ENCODE data around the gene AK1. TPM values are rescaled to one million over a fixed set of nuclear protein-coding genes. Genes with fewer than 3 reads are reported as not detected.

Gene AK1
- total RNA-seq, 1 donor from 2014 or later: 185 TPM

DNA sequence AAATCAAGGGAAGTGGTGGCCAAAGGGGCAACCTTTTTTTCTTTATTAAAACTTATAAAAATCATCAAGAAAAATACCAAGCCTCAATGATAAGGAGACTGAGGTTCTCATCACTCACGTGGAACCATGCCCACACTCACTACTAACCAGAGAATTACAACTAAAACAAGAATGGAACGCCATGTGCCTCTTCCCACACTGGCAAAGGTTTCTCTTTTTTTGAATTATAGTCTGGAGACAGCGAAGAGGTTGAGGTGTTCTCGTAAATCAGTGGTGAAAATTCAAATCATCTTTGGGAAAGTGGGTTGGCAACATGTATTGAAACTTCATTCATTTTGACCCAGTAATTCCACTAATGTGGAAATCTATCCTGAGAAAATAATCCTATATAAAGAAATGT is 55.4 kb downstream of the AK1 start:
- TF ChIP-seq CTCF (IDR thresholded peaks at IDR 0.05): no peak
- no peak for DNase-seq
- no peak for ATAC-seq
- peaks cover 16% of the 10 kb centered on the region for H3K4me1 ChIP-seq
- H3K27ac ChIP-seq: no peak overlapping the region
- intact Hi-C loops (cut with DNase I): no loop called here
- peaks cover 93% of the 10 kb centered on the region for H3K36me3 ChIP-seq
- no peak overlapping the region for H3K4me3 ChIP-seq
- H3K27me3 ChIP-seq (ENCODE audit: low read depth): no peaks in the 10 kb centered on the region
- no peaks in the 10 kb centered on the region for H3K9me3 ChIP-seq

- no peaks in the 10 kb centered on the region for H3K9me3 ChIP-seq
- intact Hi-C loops (cut with DNase I): no loop called here
Measured at GRCh38 chr9:127818574-127818973, 58.9 kb downstream of the AK1 start.

DNA sequence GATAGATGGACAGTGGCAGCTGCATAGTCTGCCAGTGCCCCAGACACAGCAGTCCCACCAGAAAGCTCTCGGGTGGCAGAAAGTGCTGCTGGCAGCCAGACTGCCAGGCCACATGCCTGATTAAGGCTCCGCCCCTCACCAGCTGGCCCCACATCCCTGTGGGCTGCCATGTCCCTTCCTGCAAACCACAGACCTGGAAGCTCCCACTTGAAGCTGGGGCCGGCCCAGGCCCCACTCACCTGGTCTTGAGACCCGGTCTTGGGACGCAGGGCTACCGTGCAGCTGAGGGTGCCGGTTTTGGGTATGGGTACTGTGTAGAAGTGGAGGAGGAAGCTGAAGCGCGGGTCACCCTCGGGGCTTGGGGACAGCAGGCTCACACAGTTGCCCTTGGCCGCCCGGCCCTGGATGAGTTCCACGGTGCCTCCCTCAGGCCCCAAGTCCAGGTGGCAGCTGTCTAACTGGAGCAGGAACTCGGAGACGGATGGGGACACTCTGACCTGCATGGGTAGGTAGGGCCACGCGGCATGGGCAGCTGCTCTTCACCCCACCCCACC is 59.5 kb downstream of the AK1 start:
- no peak for DNase-seq
- no peak for TF ChIP-seq CTCF (IDR thresholded peaks at IDR 0.05)

More at GRCh38 chr9:127818574-127818973, 58.9 kb downstream of the AK1 start:
- Histone ChIP-seq H3K4me3 (no peak overlapping the region), H3K36me3 (peaks cover 95% of the 10 kb centered on the region), H3K27me3 (ENCODE audit: low read depth) (no peaks in the 10 kb centered on the region), H3K4me1 (no peaks in the 10 kb centered on the region), H3K27ac (no peak overlapping the region)
- no peak for DNase-seq
- no peak for TF ChIP-seq CTCF (IDR thresholded peaks at IDR 0.05)
- ATAC-seq: no peak

DNA sequence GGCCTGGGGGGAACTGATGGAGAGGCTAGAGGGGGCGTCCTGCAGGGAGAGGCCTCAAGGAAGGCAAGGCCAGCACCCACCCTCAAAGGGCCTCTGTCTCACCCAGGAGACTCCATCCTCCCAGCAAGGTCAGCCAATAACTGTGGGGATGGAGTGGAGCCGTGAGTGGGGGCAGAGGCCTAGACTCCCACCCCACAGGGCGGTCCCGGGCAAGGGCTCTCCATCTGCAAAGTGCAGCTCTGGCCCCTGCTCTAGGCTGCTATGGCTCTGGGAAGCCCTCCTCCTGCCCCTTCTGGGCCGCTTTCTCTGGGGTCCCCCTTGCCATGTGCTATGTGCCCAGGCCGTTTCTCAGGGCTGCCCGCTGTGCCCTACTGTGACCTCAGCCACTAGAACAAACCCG is 60.7 kb downstream of the AK1 start:
- no peaks in the 10 kb centered on the region for H3K4me1 ChIP-seq
- H3K27me3 ChIP-seq (ENCODE audit: low read depth): no peaks in the 10 kb centered on the region
- H3K36me3 ChIP-seq: peaks cover 97% of the 10 kb centered on the region
- no peak overlapping the region for H3K27ac ChIP-seq
- no peaks in the 10 kb centered on the region for H3K9me3 ChIP-seq
- H3K4me3 ChIP-seq: no peak overlapping the region
- intact Hi-C loops (cut with DNase I): no loop called here
- DNase-seq (no peak), ATAC-seq (no peak)
- no peak for TF ChIP-seq CTCF (IDR thresholded peaks at IDR 0.05)

More for the DNA sequence above, 59.5 kb downstream of the AK1 start:
- intact Hi-C loops (cut with DNase I): no loop called here
- no peaks in the 10 kb centered on the region for H3K4me1 ChIP-seq
- no peak overlapping the region for H3K27ac ChIP-seq
- peaks cover 95% of the 10 kb centered on the region for H3K36me3 ChIP-seq
- H3K4me3 ChIP-seq: no peak overlapping the region
- H3K27me3 ChIP-seq (ENCODE audit: low read depth): no peaks in the 10 kb centered on the region
- no peak for ATAC-seq
- no peaks in the 10 kb centered on the region for H3K9me3 ChIP-seq

Small RNA genes within 50 kb of the gene (microRNA-seq; reads per million reads assigned to microRNA genes)
- not detected for gene MIR4672 (ENCODE audit: borderline number of aligned reads)

Other genes starting within 250 kb of the AK1 start
- 25.9 TPM for gene CFAP157, start 170.7 kb downstream of the AK1 start, total RNA-seq
- 9.1 TPM for gene PTRH1, start 162.0 kb downstream of the AK1 start, total RNA-seq
- 1.3 TPM for gene TTC16, start 161.6 kb downstream of the AK1 start, total RNA-seq
- gene TOR2A, start 142.4 kb downstream of the AK1 start, total RNA-seq: 16.5 TPM
- gene SH2D3C, start 99.0 kb downstream of the AK1 start, total RNA-seq: 59.4 TPM
- 96.2 TPM for gene CDK9, start 91.6 kb downstream of the AK1 start, total RNA-seq
- 55.4 TPM for gene FPGS, start 74.8 kb downstream of the AK1 start, total RNA-seq
- 323 TPM for gene ENG, start 23.0 kb downstream of the AK1 start, total RNA-seq
- gene ST6GALNAC6, start 21.9 kb upstream of the AK1 start, total RNA-seq: 82.0 TPM
- 45.6 TPM for gene ST6GALNAC4, start 39.4 kb upstream of the AK1 start, total RNA-seq
- 11.5 TPM for gene PIP5KL1, start 53.1 kb upstream of the AK1 start, total RNA-seq
- 33.7 TPM for gene DPM2, start 60.2 kb upstream of the AK1 start, total RNA-seq
- 36.0 TPM for gene EEIG1, start 103.3 kb upstream of the AK1 start, total RNA-seq
- gene NAIF1, start 189.6 kb upstream of the AK1 start, total RNA-seq: 11.3 TPM
- 27.3 TPM for gene SLC25A25, start 190.6 kb upstream of the AK1 start, total RNA-seq

Measured in lower lobe of right lung (tissue), 2 donors.